Liver (tissue), 9 donors: ENCODE data around the gene TERC. TPM values are rescaled to one million over a fixed set of nuclear protein-coding genes. Genes with fewer than 3 reads are reported as not detected.
A peak's percentile ranks its signal among the peaks of the same experiment; 100 is the strongest.

Experiments used
- DNase-seq: peaks from one replicate; pipeline ENCODE4 v3.0.0-alpha.2; 2017; ENCODE audit warnings: low spot score
- H3K27ac ChIP-seq, 2 donors: one replicate each; pipeline ENCODE4 v1.7.0; 2013; ENCODE audit warnings: inconsistent platforms in 2 of 2, low read length in 2 of 2, control low read depth in 1 of 2, low read depth in 1 of 2, mild to moderate bottlenecking in 1 of 2
- H3K27me3 ChIP-seq, 4 donors: one replicate each; pipeline versions ENCODE4 v1.6.1 to v1.7.0; 2013; ENCODE audit warnings: low read length in 3 of 4, inconsistent platforms in 1 of 4, mild to moderate bottlenecking in 1 of 4, moderate library complexity in 1 of 4; ENCODE audit not compliant: control insufficient read depth in 4 of 4, insufficient read depth in 4 of 4
- H3K36me3 ChIP-seq, 4 donors: one replicate each; pipeline versions ENCODE4 v1.6.1 to v1.7.0; 2013; ENCODE audit warnings: low read length in 3 of 4, mild to moderate bottlenecking in 3 of 4, low read depth in 1 of 4, moderate library complexity in 1 of 4; ENCODE audit not compliant: control insufficient read depth in 4 of 4, insufficient read depth in 3 of 4
- H3K4me1 ChIP-seq, 4 donors: one replicate each; pipeline versions ENCODE4 v1.6.1 to v1.7.0; 2013; ENCODE audit warnings: low read length in 3 of 4, mild to moderate bottlenecking in 3 of 4, moderate library complexity in 1 of 4; ENCODE audit not compliant: control insufficient read depth in 4 of 4, insufficient read depth in 4 of 4
- H3K4me3 ChIP-seq, 3 donors: one replicate each; pipeline versions ENCODE4 v1.6.1 to v1.7.0; 2013; ENCODE audit warnings: low read length in 3 of 3, control low read depth in 1 of 3, low read depth in 1 of 3, mild to moderate bottlenecking in 1 of 3
- H3K9ac ChIP-seq, 2 donors: one replicate each; pipeline ENCODE4 v1.7.0; 2013; ENCODE audit warnings: low read length in 2 of 2, mild to moderate bottlenecking in 2 of 2, moderate library complexity in 2 of 2, control low read depth in 1 of 2, low read depth in 1 of 2
- H3K9me3 ChIP-seq, 4 donors: one replicate each; pipeline versions ENCODE4 v1.6.1 to v1.7.0; 2013; ENCODE audit warnings: low read length in 3 of 4; ENCODE audit not compliant: control insufficient read depth in 4 of 4
- GABPA ChIP-seq, 2 donors: IDR thresholded peaks in 1 of 2; conservative IDR thresholded peaks in 1 of 2; 2 replicates each; pipeline ENCODE4 v1.6.1; 2016; ENCODE audit warnings: antibody characterized with exemption in 2 of 2, mild to moderate bottlenecking in 1 of 2, moderate library complexity in 1 of 2
- JUND ChIP-seq, 2 donors: IDR thresholded peaks; 2 replicates each; pipeline ENCODE4 v1.6.1; 2016; ENCODE audit warnings: antibody characterized with exemption in 2 of 2
- SP1 ChIP-seq: IDR thresholded peaks from 2 replicates; pipeline ENCODE4 v1.6.1; 2018; ENCODE audit warnings: antibody characterized with exemption, mild to moderate bottlenecking
- TAF1 ChIP-seq: conservative IDR thresholded peaks from 2 replicates; pipeline ENCODE4 v1.6.1; 2016; ENCODE audit warnings: antibody characterized with exemption, mild to moderate bottlenecking
- YY1 ChIP-seq: IDR thresholded peaks from 2 replicates; pipeline ENCODE4 v1.6.1; 2016; ENCODE audit warnings: antibody characterized with exemption, mild to moderate bottlenecking
- WGBS: extraction: QIAGEN DNeasy Blood & Tissue Kit; methylation state at CpG from one replicate; pipeline ENCODE4 v1.1.7; 2013; 5-methylcytosine and 5-hydroxymethylcytosine counted together
- polyA plus RNA-seq, 2 donors: library from polyadenylated mRNA; stranded (reverse) in 1 of 2; unstranded in 1 of 2; fragments of 200-250 nt in 1 of 2; fragments of >200 nt in 1 of 2; fragmentation: Nextera tagmentation in 1 of 2; extraction: Ambion mirVana in 1 of 2; gene quantifications; one replicate each; pipeline versions ENCODE4 v1.2.1 to v1.2.3, GENCODE V29; 2013 to 2015
- total RNA-seq, 2 donors: library from RNA; depleted of rRNA; stranded (reverse); fragments of >200 nt; gene quantifications; one replicate each; pipeline ENCODE4 v1.2.3, GENCODE V29; 2014
- TF ChIP-seq, protein P1 (sequence below): IDR thresholded peaks from 2 replicates; pipeline ENCODE4 v1.6.1; 2016; ENCODE audit warnings: antibody characterized with exemption
- TF ChIP-seq, protein P2 (sequence below): IDR thresholded peaks from 2 replicates; pipeline ENCODE4 v1.6.1; 2016; ENCODE audit warnings: antibody characterized with exemption, mild to moderate bottlenecking
- TF ChIP-seq, protein P3 (sequence below): IDR thresholded peaks from 2 replicates; pipeline ENCODE4 v1.6.1; 2016; ENCODE audit warnings: antibody characterized with exemption
- TF ChIP-seq, protein P4 (sequence below): IDR thresholded peaks from 2 replicates; pipeline ENCODE4 v1.6.1; 2016; ENCODE audit warnings: antibody characterized with exemption
- donor health status: healthy.
- donor health status: healthy.
- donor health status: healthy.
- donor health status: healthy.
- donor health status: healthy.

TERC gene
- total and polyA plus RNA-seq, 4 donors: 0.85 to 207 (median 55.1) TPM; not detected in 1

DNA sequence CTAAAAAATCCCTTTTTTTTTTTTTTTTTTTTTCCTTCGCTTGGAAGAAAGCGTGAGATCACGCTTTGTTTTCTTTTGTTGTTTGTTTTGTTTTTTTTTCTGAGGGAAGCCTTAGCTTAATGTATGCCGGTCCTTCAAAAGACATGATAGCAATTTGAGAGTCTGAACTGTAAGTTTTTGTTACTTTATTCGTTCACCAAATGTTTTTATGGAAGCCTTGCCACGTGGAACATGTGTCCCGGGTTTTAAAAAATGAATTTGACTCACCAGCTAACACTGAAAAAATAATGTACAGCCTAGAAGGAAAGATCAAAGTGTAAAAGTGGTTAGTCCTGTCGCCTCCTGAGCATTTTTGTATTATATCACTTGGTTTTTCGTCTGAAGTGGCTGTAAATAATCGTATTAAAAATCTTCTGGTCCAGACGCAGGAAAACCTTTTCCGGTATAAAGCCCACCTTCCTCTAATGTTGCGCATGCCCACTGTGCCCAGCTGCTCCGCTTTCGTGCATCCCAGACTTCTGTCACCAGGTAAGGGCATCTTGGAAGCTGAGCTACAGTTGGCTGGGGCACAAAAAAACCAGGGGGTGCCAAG, 7.5 kb upstream of the TERC start:
- TF ChIP-seq, protein P1, sequence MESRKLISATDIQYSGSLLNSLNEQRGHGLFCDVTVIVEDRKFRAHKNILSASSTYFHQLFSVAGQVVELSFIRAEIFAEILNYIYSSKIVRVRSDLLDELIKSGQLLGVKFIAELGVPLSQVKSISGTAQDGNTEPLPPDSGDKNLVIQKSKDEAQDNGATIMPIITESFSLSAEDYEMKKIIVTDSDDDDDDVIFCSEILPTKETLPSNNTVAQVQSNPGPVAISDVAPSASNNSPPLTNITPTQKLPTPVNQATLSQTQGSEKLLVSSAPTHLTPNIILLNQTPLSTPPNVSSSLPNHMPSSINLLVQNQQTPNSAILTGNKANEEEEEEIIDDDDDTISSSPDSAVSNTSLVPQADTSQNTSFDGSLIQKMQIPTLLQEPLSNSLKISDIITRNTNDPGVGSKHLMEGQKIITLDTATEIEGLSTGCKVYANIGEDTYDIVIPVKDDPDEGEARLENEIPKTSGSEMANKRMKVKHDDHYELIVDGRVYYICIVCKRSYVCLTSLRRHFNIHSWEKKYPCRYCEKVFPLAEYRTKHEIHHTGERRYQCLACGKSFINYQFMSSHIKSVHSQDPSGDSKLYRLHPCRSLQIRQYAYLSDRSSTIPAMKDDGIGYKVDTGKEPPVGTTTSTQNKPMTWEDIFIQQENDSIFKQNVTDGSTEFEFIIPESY: peak; percentile 32
- TF ChIP-seq JUND (IDR thresholded peaks at IDR 0.05): peak in 1 of 2 donors; percentile 3
- TF ChIP-seq, protein P2, sequence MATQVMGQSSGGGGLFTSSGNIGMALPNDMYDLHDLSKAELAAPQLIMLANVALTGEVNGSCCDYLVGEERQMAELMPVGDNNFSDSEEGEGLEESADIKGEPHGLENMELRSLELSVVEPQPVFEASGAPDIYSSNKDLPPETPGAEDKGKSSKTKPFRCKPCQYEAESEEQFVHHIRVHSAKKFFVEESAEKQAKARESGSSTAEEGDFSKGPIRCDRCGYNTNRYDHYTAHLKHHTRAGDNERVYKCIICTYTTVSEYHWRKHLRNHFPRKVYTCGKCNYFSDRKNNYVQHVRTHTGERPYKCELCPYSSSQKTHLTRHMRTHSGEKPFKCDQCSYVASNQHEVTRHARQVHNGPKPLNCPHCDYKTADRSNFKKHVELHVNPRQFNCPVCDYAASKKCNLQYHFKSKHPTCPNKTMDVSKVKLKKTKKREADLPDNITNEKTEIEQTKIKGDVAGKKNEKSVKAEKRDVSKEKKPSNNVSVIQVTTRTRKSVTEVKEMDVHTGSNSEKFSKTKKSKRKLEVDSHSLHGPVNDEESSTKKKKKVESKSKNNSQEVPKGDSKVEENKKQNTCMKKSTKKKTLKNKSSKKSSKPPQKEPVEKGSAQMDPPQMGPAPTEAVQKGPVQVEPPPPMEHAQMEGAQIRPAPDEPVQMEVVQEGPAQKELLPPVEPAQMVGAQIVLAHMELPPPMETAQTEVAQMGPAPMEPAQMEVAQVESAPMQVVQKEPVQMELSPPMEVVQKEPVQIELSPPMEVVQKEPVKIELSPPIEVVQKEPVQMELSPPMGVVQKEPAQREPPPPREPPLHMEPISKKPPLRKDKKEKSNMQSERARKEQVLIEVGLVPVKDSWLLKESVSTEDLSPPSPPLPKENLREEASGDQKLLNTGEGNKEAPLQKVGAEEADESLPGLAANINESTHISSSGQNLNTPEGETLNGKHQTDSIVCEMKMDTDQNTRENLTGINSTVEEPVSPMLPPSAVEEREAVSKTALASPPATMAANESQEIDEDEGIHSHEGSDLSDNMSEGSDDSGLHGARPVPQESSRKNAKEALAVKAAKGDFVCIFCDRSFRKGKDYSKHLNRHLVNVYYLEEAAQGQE: no peak
- TF ChIP-seq, protein P3, sequence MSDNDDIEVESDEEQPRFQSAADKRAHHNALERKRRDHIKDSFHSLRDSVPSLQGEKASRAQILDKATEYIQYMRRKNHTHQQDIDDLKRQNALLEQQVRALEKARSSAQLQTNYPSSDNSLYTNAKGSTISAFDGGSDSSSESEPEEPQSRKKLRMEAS: peak; percentile 93
- peak overlapping the region; percentile 68 to 99 (median 74) for H3K4me3 ChIP-seq
- no peaks in the 10 kb centered on the region for H3K9me3 ChIP-seq
- H3K9ac ChIP-seq: peak overlapping the region; percentile 79 to 94
- H3K4me1 ChIP-seq: peaks cover 0 to 37% (median 19%) of the 10 kb centered on the region in 4 donors
- peak overlapping the region; percentile 99 to 100 for H3K27ac ChIP-seq
- under 1% methylated on average over 15 of the region's 15 CpGs for WGBS
- H3K27me3 ChIP-seq: no peaks in the 10 kb centered on the region
- peaks cover 1 to 15% (median 6%) of the 10 kb centered on the region in 4 donors for H3K36me3 ChIP-seq
- peak; percentile 73 for DNase-seq

DNA sequence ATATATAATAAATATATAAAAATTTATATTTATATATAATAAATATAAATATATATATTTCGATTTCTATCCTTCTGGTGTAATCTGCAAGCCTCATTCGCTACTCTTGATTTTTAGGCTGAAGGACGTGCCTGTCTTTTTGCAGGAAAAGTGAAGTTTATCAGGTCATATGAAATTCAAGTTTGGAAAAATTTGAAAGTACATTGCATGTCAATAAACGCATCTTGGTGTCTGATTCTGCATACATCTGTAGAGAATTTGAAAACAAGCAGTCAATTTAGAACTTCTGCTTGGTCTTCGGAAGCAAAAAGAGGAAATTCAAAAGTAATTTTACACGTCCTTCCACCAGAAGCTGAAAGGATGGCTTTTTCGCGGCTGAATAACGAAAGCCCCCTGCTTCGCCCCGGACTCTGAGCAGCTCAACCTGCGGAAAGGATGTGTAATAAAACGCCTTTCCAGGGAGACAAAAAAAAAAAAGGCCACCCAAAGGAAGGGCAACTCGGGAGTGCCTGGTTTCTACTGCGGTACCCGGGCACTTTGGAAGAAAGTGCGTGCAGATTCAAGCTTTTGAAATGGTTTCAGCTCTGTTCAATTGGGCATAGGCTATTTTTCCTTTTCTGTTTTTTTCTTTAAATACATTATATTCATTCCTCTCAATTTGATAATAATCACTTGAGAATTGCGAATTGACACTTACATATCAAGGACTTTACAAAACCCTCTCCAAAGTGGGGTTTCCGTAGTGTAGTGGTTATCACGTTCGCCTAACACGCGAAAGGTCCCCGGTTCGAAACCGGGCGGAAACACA, 6.8 kb upstream of the TERC start:
- WGBS: under 1% methylated on average over 27 of the region's 27 CpGs
- DNase-seq: peak; percentile 71

More for the DNA sequence above, 6.8 kb upstream of the TERC start:
- H3K9me3 ChIP-seq: no peaks in the 10 kb centered on the region
- H3K4me1 ChIP-seq: peaks cover 0 to 37% (median 19%) of the 10 kb centered on the region in 4 donors
- peaks cover 1 to 11% (median 5%) of the 10 kb centered on the region in 4 donors for H3K36me3 ChIP-seq
- H3K27me3 ChIP-seq: no peaks in the 10 kb centered on the region
- peak overlapping the region; percentile 78 to 94 for H3K9ac ChIP-seq
- peak overlapping the region; percentile 99 to 100 for H3K27ac ChIP-seq
- TF ChIP-seq TAF1 (no peak), YY1 (peak; percentile 50), SP1 (peak; percentile 10), JUND (IDR thresholded peaks at IDR 0.05) (peak in 1 of 2 donors; percentile 20), GABPA (IDR thresholded peaks at IDR 0.05 in 1 of 2, conservative IDR thresholded peaks at IDR 0.05 in 1 of 2) (no peak)
- TF ChIP-seq, protein P4, sequence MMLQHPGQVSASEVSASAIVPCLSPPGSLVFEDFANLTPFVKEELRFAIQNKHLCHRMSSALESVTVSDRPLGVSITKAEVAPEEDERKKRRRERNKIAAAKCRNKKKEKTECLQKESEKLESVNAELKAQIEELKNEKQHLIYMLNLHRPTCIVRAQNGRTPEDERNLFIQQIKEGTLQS: peak; percentile 100
- peak overlapping the region; percentile 68 to 99 (median 74) for H3K4me3 ChIP-seq
